GM21786 (cell line): ENCODE data around the gene SMOC1.

ENCODE experiments used
- ATAC-seq: cut with Tn5 transposase; IDR thresholded peaks from one replicate; pipeline ENCODE4 v1.9.1; 2021; ENCODE audit not compliant: unreplicated experiment

The SMOC1 gene

GRCh38 chr14:70033116-70033515, 153.9 kb downstream of the SMOC1 start:
- no peak for ATAC-seq

- no peak for ATAC-seq
These were observed 154.3 kb downstream of the SMOC1 start for GRCh38 chr14:70033561-70033960.

GRCh38 chr14:70034257-70034656, 155.0 kb downstream of the SMOC1 start:
- no peak for ATAC-seq

GRCh38 chr14:70036665-70037064, 157.4 kb downstream of the SMOC1 start:
- no peak for ATAC-seq

- ATAC-seq: no peak
These were observed 163.8 kb downstream of the SMOC1 start for GRCh38 chr14:70043001-70043400.

GRCh38 chr14:70045310-70045709, 166.1 kb downstream of the SMOC1 start:
- ATAC-seq: no peak

GRCh38 chr14:70045844-70046535, 166.8 kb downstream of the SMOC1 start:
- no peak for ATAC-seq

GRCh38 chr14:70047598-70048312, 168.5 kb downstream of the SMOC1 start:
- no peak for ATAC-seq

GRCh38 chr14:70048313-70048654, 169.1 kb downstream of the SMOC1 start:
- ATAC-seq: no peak

GRCh38 chr14:70049605-70050004, 170.4 kb downstream of the SMOC1 start:
- no peak for ATAC-seq

- no peak for ATAC-seq
These were observed 170.9 kb downstream of the SMOC1 start for GRCh38 chr14:70050136-70050535.

- ATAC-seq: no peak
These were observed 173.8 kb downstream of the SMOC1 start for GRCh38 chr14:70052990-70053389.

- ATAC-seq: no peak
These were observed 178.4 kb downstream of the SMOC1 start for GRCh38 chr14:70057519-70058136.

- ATAC-seq: no peak
These were observed 180.3 kb downstream of the SMOC1 start for GRCh38 chr14:70059545-70059944.

- no peak for ATAC-seq
These were observed 181.9 kb downstream of the SMOC1 start for GRCh38 chr14:70061108-70061507.

GRCh38 chr14:70064136-70064865, 185.1 kb downstream of the SMOC1 start:
- ATAC-seq: no peak

GRCh38 chr14:70067810-70068209, 188.6 kb downstream of the SMOC1 start:
- no peak for ATAC-seq

- no peak for ATAC-seq
These were observed 190.0 kb downstream of the SMOC1 start for GRCh38 chr14:70069186-70069585.

GRCh38 chr14:70073924-70074566, 194.8 kb downstream of the SMOC1 start:
- no peak for ATAC-seq

GRCh38 chr14:70077005-70077404, 197.8 kb downstream of the SMOC1 start:
- ATAC-seq: no peak

- ATAC-seq: no peak
These were observed 198.5 kb downstream of the SMOC1 start for GRCh38 chr14:70077720-70078119.
